ENCODE measurements around the gene AIG1.

AIG1 gene

DNA sequence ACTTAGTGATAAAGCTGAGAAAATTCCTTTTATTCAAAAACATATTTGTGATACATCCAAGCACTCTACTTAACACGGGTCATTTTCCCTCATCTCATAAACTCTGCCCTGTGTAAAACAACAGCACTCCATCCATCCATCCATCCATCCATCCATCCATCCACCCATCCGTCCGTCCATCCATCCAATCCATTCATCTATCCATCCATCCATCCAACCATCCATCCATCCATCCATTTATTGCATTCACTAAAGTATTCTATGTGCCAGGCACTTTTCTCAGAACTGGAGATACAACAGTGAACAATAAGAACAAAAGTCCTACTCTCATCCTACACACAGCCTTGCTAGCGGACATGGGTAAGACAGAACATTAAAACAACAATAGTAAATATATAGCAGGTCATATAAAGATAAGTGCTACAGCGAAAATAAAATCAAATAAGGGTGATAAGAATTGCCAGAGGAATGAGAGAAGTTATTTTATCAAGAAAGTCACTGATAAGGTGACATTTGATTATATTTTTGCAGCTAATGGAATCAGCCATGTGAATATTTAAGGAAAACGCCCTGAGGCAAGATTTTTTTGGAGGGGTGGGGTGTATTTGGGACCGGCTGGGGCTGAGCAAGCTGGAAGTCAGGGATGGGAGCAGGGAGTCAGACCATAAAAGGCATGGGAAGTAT lies 311.7 kb downstream of the AIG1 start:
- H3K36me3 ChIP-seq (ENCODE audit: control insufficient read depth, insufficient read depth, low read length), result no peaks in the 10 kb centered on the region
- no peak for DNase-seq (ENCODE audit: extremely low read depth, insufficient read length)
- H3K4me3 ChIP-seq (replicated peaks; ENCODE audit: low read depth, low read length), result no peak overlapping the region
- no peaks in the 10 kb centered on the region for H3K27me3 ChIP-seq (replicated peaks; ENCODE audit: control insufficient read depth, insufficient read depth, low read length)
- TF ChIP-seq, protein P1, sequence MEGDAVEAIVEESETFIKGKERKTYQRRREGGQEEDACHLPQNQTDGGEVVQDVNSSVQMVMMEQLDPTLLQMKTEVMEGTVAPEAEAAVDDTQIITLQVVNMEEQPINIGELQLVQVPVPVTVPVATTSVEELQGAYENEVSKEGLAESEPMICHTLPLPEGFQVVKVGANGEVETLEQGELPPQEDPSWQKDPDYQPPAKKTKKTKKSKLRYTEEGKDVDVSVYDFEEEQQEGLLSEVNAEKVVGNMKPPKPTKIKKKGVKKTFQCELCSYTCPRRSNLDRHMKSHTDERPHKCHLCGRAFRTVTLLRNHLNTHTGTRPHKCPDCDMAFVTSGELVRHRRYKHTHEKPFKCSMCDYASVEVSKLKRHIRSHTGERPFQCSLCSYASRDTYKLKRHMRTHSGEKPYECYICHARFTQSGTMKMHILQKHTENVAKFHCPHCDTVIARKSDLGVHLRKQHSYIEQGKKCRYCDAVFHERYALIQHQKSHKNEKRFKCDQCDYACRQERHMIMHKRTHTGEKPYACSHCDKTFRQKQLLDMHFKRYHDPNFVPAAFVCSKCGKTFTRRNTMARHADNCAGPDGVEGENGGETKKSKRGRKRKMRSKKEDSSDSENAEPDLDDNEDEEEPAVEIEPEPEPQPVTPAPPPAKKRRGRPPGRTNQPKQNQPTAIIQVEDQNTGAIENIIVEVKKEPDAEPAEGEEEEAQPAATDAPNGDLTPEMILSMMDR (IDR thresholded peaks at IDR 0.05; ENCODE audit: insufficient read depth, low read length, poor library complexity, severe bottlenecking), result no peak

DNA sequence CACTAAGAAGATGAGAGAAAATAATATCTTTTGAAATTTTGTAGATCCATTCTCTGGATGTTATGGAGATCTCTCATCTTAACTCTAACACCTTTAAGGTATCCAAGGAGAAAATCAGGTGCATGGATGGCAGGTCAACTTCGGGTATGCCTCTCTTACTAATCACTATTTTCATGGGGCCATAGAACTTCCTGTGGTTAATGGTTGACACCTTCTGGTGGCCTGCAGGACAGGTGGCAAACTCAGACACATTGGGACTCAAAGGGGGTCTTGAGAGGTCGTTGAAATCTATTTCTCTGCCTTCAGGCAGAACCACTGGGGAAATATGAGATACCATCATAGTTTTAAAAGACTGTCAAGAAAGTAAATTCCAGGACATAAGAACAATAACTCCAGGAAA lies 313.3 kb downstream of the AIG1 start:
- Histone ChIP-seq H3K27me3 (replicated peaks; ENCODE audit: control insufficient read depth, insufficient read depth, low read length) (no peaks in the 10 kb centered on the region), H3K36me3 (ENCODE audit: control insufficient read depth, insufficient read depth, low read length) (no peaks in the 10 kb centered on the region), H3K4me3 (replicated peaks; ENCODE audit: low read depth, low read length) (no peak overlapping the region)
- TF ChIP-seq, protein P1 (IDR thresholded peaks at IDR 0.05; ENCODE audit: insufficient read depth, low read length, poor library complexity, severe bottlenecking), result peak; percentile 40
- no peak for DNase-seq (ENCODE audit: extremely low read depth, insufficient read length)

DNA sequence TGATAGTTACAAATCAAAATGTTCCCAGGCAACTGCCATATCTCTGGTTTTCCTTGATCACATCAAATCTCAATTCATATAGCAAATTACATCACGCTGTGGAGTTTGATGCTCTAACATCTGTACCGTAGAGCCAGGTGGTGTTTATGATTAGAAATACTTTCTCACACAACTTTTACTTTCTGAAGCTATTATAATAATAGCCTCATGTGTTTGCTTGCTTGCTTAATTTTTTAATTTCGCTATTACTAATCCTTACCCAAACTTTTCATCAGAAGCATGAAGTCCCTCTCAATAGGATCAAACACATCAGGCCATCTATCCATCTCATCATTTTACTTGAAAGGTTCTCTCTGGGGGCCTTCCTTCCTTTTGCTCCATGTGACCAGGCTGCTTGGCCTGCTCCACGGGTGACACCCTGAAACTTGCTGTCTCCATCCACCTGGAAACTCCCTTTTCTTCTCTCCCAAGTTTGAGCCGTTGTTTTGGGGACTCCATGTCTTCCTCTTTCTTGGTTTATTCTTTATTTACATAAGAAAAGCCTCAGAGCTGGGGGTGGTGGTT lies 314.4 kb downstream of the AIG1 start:
- DNase-seq (ENCODE audit: extremely low read depth, insufficient read length), result peak; percentile 31
- no peaks in the 10 kb centered on the region for H3K27me3 ChIP-seq (replicated peaks; ENCODE audit: control insufficient read depth, insufficient read depth, low read length)
- TF ChIP-seq, protein P1 (IDR thresholded peaks at IDR 0.05; ENCODE audit: insufficient read depth, low read length, poor library complexity, severe bottlenecking), result no peak
- no peaks in the 10 kb centered on the region for H3K36me3 ChIP-seq (ENCODE audit: control insufficient read depth, insufficient read depth, low read length)
- H3K4me3 ChIP-seq (replicated peaks; ENCODE audit: low read depth, low read length), result no peak overlapping the region

DNA sequence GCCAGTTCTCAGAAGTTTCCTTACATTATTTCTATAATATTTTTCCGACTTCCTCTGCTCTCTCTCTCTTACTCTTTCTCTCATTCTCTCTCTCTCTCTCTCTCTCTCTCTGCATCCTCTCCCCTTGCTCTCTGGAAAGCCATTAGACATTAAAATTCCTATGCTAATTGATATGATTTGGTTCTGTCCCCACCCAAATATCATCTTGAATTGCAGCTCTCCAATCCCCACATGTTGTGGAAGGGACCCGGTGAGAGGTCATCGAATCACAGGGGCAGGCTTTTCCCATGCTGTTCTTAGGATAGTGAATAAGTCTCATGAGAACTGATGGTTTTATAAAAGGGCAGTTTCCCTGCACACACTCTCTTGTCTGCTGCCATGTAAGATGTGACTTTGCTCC lies 315.7 kb downstream of the AIG1 start:
- TF ChIP-seq, protein P1 (IDR thresholded peaks at IDR 0.05; ENCODE audit: insufficient read depth, low read length, poor library complexity, severe bottlenecking), result no peak
- Histone ChIP-seq H3K27me3 (replicated peaks; ENCODE audit: control insufficient read depth, insufficient read depth, low read length) (no peaks in the 10 kb centered on the region), H3K4me3 (replicated peaks; ENCODE audit: low read depth, low read length) (no peak overlapping the region), H3K36me3 (ENCODE audit: control insufficient read depth, insufficient read depth, low read length) (no peaks in the 10 kb centered on the region)
- no peak for DNase-seq (ENCODE audit: extremely low read depth, insufficient read length)

DNA sequence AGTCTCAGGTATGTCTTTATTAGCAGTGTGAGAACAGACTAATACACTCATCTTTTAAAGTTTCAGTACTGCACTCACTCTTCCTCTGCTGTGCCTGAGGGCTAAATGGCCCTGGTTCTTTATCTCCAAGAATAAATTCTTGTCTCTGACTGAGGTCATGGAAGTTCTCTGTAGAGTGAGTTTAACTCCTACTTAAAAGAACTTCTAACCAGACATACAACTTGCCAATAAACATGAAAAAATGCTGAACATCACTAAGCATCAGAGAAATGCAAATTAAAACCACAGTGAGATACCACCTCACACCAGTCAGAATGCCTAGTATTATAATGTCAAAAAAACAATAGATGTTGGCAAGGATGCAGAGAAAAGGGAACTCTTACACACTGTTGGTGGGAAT lies 316.2 kb downstream of the AIG1 start:
- TF ChIP-seq, protein P1 (IDR thresholded peaks at IDR 0.05; ENCODE audit: insufficient read depth, low read length, poor library complexity, severe bottlenecking), result no peak
- Histone ChIP-seq H3K27me3 (replicated peaks; ENCODE audit: control insufficient read depth, insufficient read depth, low read length) (no peaks in the 10 kb centered on the region), H3K4me3 (replicated peaks; ENCODE audit: low read depth, low read length) (no peak overlapping the region), H3K36me3 (ENCODE audit: control insufficient read depth, insufficient read depth, low read length) (no peaks in the 10 kb centered on the region)
- no peak for DNase-seq (ENCODE audit: extremely low read depth, insufficient read length)
